ENCODE results near the gene JPH3.

JPH3 gene

DNA sequence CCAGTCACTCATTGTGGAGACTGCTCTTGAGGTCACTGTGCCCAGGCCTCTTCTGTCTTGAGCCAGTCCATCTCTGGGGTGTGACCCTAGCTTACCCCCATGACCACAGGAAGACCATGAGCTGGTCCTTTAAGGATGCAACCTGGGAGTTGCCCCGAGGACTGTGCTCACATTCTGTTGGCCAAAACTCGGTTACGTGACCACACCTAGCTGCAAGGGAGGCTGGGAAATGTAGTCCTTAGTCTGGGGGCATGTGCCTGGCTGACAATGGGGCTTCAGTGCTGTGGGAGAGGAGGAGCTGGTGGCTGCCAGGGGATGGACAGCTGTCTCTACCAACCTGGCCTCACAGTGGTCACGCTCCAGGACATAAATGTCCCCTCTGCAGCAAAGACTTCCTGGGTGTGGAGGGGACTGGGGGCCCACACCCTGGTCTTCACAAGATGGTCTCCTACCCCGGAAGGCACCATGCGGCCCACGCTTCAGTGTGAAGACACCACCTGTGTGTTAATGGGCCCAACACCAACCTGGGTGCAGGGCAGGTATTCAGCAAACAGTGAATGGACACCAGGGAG lies 55.4 kb downstream of the JPH3 start:
- TF ChIP-seq GATA3 (IDR thresholded peaks at IDR 0.05; ENCODE audit: low read depth, low read length) = no peak
- TF ChIP-seq GATA2 (IDR thresholded peaks at IDR 0.05; ENCODE audit: low read depth, low read length) = no peak

DNA sequence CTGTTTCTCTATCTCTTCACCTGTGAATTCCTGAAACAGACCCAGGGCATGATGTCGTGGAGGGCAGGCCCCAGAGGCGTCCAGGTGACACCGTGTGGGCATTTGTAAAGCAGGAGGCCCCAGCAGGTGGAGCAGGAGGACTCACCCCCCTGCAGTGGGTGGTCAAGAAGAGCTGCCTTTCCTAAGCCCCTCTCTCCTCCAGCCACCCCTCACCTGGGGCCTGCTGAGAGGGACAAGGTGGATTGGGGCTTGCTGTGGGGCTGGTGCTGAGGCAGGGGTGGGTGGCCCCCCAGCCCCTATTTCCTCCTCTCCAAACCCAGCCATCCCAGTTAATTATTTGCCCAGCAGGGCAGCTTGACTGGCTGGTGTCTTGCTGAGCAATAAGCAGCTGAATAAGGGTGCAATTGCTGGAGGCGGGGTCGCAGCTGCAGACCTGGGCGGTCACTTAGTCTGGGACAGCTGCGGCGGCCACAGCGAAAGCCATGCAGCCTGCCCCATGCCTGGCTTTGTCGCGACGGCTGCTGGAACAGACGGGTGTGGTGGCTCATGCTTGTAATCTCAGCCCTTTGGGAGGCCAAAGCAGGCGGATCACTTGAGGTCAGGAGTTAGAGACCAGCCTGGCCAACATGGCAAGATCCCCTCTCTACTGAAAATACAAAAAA lies 56.4 kb downstream of the JPH3 start:
- TF ChIP-seq GATA2 (IDR thresholded peaks at IDR 0.05; ENCODE audit: low read depth, low read length) (no peak), GATA3 (IDR thresholded peaks at IDR 0.05; ENCODE audit: low read depth, low read length) (no peak)

DNA sequence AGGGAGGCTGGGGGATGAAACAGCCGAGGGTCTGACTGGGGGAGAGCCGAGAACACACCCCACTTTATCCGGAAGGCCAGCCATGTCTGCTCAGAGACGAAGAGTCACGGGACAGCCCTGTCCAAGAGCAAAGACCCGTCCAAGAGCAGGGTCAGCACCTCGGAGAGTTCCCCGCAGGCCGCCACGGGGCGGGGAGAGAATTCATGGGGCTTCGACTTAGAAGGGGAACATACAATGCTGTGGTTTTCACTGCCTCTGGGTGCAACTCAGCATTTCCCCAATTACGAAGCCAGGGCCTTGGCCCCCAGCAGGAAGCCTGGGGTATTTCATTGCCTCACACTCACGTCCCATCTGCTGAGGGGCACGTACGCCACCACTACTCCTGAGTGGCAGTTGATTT lies 59.3 kb downstream of the JPH3 start:
- TF ChIP-seq GATA2 (IDR thresholded peaks at IDR 0.05; ENCODE audit: low read depth, low read length) = no peak
- TF ChIP-seq GATA3 (IDR thresholded peaks at IDR 0.05; ENCODE audit: low read depth, low read length) = no peak

GRCh38 chr16:87662254-87663204 lies 60.2 kb downstream of the JPH3 start:
- TF ChIP-seq GATA3 (IDR thresholded peaks at IDR 0.05; ENCODE audit: low read depth, low read length) (no peak), GATA2 (IDR thresholded peaks at IDR 0.05; ENCODE audit: low read depth, low read length) (no peak)

- no peak for TF ChIP-seq GATA3 (IDR thresholded peaks at IDR 0.05; ENCODE audit: low read depth, low read length)
- no peak for TF ChIP-seq GATA2 (IDR thresholded peaks at IDR 0.05; ENCODE audit: low read depth, low read length)
These were observed 62.5 kb downstream of the JPH3 start for GRCh38 chr16:87664792-87665191.

DNA sequence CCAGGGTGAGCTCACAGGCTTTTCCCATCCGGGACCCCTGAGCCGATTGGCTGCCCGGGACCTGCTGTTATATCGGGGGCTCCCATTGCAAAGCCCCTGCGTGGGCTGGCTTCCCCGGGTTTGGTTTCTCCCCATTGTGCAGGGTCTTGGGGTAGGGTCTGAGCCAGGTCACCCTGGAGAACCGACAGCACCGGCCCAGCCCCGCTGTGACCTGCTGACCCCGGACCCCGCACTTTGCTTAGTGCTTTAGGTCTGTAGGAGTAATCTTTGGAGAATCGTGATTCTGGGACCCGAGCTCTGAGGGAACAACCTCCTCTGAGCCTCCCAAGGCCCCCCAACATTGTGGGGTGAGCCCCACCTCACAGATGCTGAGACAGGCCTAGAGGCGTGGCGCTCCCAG lies 62.9 kb downstream of the JPH3 start:
- TF ChIP-seq GATA2 (IDR thresholded peaks at IDR 0.05; ENCODE audit: low read depth, low read length) = no peak
- no peak for TF ChIP-seq GATA3 (IDR thresholded peaks at IDR 0.05; ENCODE audit: low read depth, low read length)

DNA sequence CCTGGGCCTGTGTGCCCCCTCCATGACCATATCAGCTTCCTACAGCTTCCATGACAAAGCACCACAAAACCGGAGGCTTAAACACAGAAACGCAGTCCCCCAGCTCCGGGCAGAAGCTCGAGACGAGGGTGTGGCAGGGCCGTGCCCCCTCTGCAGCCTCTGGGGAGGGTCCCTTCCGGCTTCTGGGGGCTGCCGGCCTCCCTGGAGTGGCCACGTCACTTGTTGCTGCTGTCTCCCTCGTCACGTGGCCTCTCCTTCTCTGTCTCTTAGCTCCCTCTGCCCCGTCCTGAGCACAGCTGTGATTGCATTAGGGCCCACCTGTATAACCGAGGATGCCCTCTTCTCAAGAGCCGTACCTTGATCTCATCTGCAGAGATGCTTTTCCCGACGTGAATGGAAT lies 64.6 kb downstream of the JPH3 start:
- TF ChIP-seq GATA2 (IDR thresholded peaks at IDR 0.05; ENCODE audit: low read depth, low read length) = no peak
- no peak for TF ChIP-seq GATA3 (IDR thresholded peaks at IDR 0.05; ENCODE audit: low read depth, low read length)

DNA sequence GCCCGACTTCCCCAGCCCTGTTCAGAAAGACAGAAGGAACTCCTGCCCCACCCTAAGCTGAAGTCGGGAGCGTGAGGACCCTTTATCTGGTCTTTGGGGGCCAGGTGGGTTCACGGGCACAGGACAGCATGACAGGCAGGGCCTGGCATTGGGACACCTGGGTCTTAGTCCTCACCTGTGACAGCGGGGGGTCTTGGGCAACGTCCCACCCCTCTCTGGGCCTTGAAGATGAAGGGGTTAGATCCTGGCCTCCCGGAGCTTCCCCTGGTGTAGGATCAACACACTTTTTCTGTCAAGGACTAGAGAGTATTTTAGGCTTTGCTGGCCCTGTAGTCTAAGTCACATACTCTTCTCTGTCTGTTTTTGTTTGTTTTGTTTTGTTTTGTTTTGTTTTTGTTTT lies 65.1 kb downstream of the JPH3 start:
- no peak for TF ChIP-seq GATA2 (IDR thresholded peaks at IDR 0.05; ENCODE audit: low read depth, low read length)
- TF ChIP-seq GATA3 (IDR thresholded peaks at IDR 0.05; ENCODE audit: low read depth, low read length) = no peak

DNA sequence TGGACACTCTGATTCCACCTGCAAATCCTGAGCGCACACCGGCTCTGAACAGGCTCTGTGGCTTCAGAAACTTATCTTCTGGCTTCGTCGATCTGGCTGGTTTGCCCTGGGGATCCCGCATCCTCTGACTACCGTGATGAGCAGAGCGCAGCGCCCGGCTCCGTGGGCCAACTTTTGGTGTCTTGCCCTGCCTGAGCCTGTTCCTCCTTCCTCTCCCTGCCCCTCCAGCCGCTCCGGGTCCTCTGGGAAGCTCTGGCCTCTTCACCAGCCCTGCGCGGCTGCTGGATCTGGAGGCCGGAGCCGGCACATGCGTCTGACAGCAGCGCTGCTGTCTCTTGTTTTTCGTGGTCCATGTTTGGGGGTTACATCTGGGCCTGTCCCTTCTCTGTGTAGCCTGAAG lies 65.6 kb downstream of the JPH3 start:
- TF ChIP-seq GATA2 (IDR thresholded peaks at IDR 0.05; ENCODE audit: low read depth, low read length) (no peak), GATA3 (IDR thresholded peaks at IDR 0.05; ENCODE audit: low read depth, low read length) (no peak)

DNA sequence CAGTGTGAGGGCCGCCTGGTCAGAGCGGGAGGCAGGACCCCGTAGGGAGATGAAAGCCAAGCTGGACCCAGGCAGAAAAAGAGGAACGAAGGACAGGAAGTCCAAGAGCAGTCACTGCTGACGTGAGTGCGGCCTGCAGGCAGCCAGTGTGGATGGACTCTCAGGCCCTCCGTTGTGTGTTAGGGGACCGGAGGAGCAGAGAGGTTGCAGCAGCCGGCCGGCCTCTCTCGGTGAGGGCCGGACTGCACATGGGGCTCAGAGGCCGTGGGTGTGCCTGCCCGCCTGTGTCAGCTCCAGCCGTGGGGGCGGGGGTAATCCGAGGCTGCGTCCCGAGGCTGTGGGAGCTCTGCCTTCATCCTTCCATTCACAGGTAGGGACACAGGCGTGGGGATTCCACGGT lies 67.4 kb downstream of the JPH3 start:
- TF ChIP-seq GATA2 (IDR thresholded peaks at IDR 0.05; ENCODE audit: low read depth, low read length) (no peak), GATA3 (IDR thresholded peaks at IDR 0.05; ENCODE audit: low read depth, low read length) (no peak)

DNA sequence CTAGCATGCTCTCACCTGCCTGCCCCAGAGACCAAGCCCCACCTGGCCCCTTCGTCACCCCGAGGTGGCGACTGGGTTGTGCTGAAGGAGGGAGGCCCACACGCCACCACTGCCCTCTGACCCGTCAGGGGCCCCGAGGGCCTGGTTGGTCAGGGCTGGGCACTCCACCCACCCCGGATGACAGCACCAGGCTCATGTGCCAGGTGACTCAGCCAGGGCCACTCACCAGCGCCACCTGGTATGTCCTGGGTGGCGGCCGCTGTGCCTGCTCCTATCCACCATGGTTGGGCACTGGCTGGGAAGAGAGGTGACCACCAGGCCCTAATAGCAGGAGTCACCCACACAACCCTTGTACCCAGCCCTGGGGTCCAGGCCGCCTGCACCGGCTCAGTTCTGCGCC lies 68.9 kb downstream of the JPH3 start:
- no peak for TF ChIP-seq GATA3 (IDR thresholded peaks at IDR 0.05; ENCODE audit: low read depth, low read length)
- no peak for TF ChIP-seq GATA2 (IDR thresholded peaks at IDR 0.05; ENCODE audit: low read depth, low read length)

- no peak for TF ChIP-seq GATA3 (IDR thresholded peaks at IDR 0.05; ENCODE audit: low read depth, low read length)
- no peak for TF ChIP-seq GATA2 (IDR thresholded peaks at IDR 0.05; ENCODE audit: low read depth, low read length)
These were observed 69.5 kb downstream of the JPH3 start for GRCh38 chr16:87671715-87672270.

DNA sequence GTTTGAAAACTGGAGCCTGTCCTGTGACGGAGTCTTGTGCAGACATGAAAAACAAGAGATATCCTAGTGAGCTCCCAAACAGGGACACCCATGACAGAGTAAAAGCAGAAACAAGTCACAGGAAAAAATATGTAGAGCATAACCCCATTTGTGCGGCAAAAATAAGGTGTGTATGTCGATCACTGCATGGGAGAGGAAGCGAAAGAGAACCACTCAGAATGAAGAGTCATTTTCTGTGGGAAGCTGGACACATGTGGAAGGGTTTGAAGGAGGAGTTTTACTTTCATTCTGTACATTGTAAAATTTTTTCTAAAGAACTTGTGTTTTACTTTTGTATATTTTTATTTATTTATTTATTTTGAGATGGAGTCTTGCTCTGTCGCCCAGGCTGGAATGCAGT lies 72.1 kb downstream of the JPH3 start:
- TF ChIP-seq GATA2 (IDR thresholded peaks at IDR 0.05; ENCODE audit: low read depth, low read length) (no peak), GATA3 (IDR thresholded peaks at IDR 0.05; ENCODE audit: low read depth, low read length) (no peak)

GRCh38 chr16:87675111-87675719 lies 72.9 kb downstream of the JPH3 start:
- no peak for TF ChIP-seq GATA2 (IDR thresholded peaks at IDR 0.05; ENCODE audit: low read depth, low read length)
- TF ChIP-seq GATA3 (IDR thresholded peaks at IDR 0.05; ENCODE audit: low read depth, low read length) = no peak

Data from SH-SY5Y (cell line).